ENCODE results near the gene NEFH.

- TF ChIP-seq CTCF (IDR thresholded peaks at IDR 0.05; ENCODE audit: low read depth, low read length) (no peak), EZH2phosphoT487 (IDR thresholded peaks at IDR 0.05; ENCODE audit: low read depth) (no peak)
Measured at GRCh38 chr22:29461263-29461662, 18.8 kb upstream of the NEFH start.
